ENCODE results near the gene DOCK11. TPM values are rescaled to one million over a fixed set of nuclear protein-coding genes. Genes with fewer than 3 reads are reported as not detected.

Gene DOCK11
- polyA plus RNA-seq, 1 of the 3 experiments (the other 2 are of a cell fraction): 34.8 TPM

DNA sequence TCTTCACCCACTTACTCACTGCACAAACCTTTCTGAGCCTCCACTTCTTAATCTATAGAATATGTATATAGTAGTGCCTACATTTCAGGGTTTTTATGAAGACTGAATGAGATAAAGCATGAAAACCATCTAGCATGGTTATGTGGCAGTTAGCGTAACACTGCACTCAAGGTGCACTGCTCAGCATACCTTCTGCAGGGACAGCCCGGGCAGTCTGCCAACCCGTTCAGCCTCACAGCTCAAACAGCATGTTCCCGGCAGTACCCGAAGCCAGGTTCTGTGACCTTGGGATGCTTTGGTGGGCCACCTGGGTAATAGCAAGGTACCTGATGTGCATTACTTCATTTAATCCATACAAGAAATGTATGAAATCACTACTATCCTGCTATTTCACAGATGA is 81.4 kb downstream of the DOCK11 start:
- Histone ChIP-seq H3K4me2 (no peak overlapping the region), H3K4me3 (ENCODE audit: low read depth in 2 of 2, low read length in 1 of 2) (no peak overlapping the region), H3K27me3 (ENCODE audit: insufficient read depth) (no peaks in the 10 kb centered on the region; the same call in 1 of the 2 replicates), H3K9me3 (no peaks in the 10 kb centered on the region), H3F3A (replicated peaks; ENCODE audit: insufficient read depth) (no peaks in the 10 kb centered on the region), H3K4me1 (ENCODE audit: control insufficient read depth in 1 of 2, insufficient read depth in 2 of 2, low read depth in 1 of 2, low read length in 1 of 2) (no peaks in the 10 kb centered on the region), H3K27ac (ENCODE audit: low read depth in 2 of 2, low read length in 1 of 2) (no peak overlapping the region), H3K9me2 (no peaks in the 10 kb centered on the region), H3K9ac (no peak overlapping the region), H2AFZ (ENCODE audit: low read depth) (no peak overlapping the region), H3K79me2 (ENCODE audit: insufficient read depth) (no peaks in the 10 kb centered on the region), H3K36me3 (replicated peaks in 1 of 2; ENCODE audit: control insufficient read depth in 1 of 2, insufficient read depth in 2 of 2, low read length in 1 of 2) (peaks cover 17 to 24% of the 10 kb centered on the region in 2 experiments), H4K20me1 (ENCODE audit: insufficient read depth) (no peaks in the 10 kb centered on the region)
- ChIA-PET CTCF (interaction anchor here (1.0 to 1.2 kb wide), 2 partner anchors 25 to 40 kb away, joined by 3 read pairs; no protein-coding TSS in a partner anchor), POLR2A (no interaction called here)
- WGBS (ENCODE audit: low lambda C conversion rate): 70% methylated on average over 5 of the region's 5 CpGs
- no peak for DNase-seq
- no peak for TF ChIP-seq YY1 (IDR thresholded peaks at IDR 0.05; ENCODE audit: low read depth)
- no peak for TF ChIP-seq GABPA (IDR thresholded peaks at IDR 0.05; ENCODE audit: low read depth)
- no peak for TF ChIP-seq TAF1 (IDR thresholded peaks at IDR 0.05; ENCODE audit: borderline replicate concordance, low read depth, low read length)
- TF ChIP-seq EZH2phosphoT487 (IDR thresholded peaks at IDR 0.05; ENCODE audit: borderline replicate concordance, low read depth): no peak
- no peak for TF ChIP-seq FOSL2 (IDR thresholded peaks at IDR 0.05; ENCODE audit: borderline replicate concordance, low read depth)
- TF ChIP-seq, protein P1, sequence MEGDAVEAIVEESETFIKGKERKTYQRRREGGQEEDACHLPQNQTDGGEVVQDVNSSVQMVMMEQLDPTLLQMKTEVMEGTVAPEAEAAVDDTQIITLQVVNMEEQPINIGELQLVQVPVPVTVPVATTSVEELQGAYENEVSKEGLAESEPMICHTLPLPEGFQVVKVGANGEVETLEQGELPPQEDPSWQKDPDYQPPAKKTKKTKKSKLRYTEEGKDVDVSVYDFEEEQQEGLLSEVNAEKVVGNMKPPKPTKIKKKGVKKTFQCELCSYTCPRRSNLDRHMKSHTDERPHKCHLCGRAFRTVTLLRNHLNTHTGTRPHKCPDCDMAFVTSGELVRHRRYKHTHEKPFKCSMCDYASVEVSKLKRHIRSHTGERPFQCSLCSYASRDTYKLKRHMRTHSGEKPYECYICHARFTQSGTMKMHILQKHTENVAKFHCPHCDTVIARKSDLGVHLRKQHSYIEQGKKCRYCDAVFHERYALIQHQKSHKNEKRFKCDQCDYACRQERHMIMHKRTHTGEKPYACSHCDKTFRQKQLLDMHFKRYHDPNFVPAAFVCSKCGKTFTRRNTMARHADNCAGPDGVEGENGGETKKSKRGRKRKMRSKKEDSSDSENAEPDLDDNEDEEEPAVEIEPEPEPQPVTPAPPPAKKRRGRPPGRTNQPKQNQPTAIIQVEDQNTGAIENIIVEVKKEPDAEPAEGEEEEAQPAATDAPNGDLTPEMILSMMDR (IDR thresholded peaks at IDR 0.05): no peak
- no peak for TF ChIP-seq NFIC (IDR thresholded peaks at IDR 0.05; ENCODE audit: borderline replicate concordance)

DNA sequence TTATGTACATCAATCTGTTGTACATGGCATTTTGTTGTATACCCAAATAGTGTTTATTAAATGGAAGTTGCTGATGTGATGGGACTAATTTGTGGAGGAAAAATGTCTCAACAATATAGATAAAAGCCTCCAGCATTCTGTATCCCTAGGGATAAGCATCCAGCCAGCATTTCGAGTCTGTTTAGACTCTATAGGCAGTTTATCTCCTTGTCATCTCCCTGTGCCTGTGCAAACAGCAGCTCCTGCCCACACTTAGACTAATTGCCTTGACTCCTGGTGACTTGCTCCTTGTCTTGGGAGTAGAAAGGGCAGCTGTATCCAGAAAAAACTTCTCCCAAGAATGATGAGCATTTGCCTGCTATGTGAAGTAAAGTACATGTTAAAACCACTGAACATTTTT is 83.8 kb downstream of the DOCK11 start:
- ChIA-PET POLR2A (no interaction called here), CTCF (interaction anchor here (0.8 to 1.1 kb wide), 2 partner anchors 20 to 429 kb away, joined by 3 read pairs; no protein-coding TSS in a partner anchor)
- Histone ChIP-seq H3K9me2 (no peaks in the 10 kb centered on the region), H2AFZ (ENCODE audit: low read depth) (no peak overlapping the region), H3K9me3 (no peaks in the 10 kb centered on the region), H3K36me3 (replicated peaks in 1 of 2; ENCODE audit: control insufficient read depth in 1 of 2, insufficient read depth in 2 of 2, low read length in 1 of 2) (peaks cover 8 to 12% of the 10 kb centered on the region in 2 experiments), H3K4me1 (ENCODE audit: control insufficient read depth in 1 of 2, insufficient read depth in 2 of 2, low read depth in 1 of 2, low read length in 1 of 2) (no peaks in the 10 kb centered on the region), H3K4me2 (no peak overlapping the region), H3K9ac (no peak overlapping the region), H3F3A (replicated peaks; ENCODE audit: insufficient read depth) (no peaks in the 10 kb centered on the region), H3K79me2 (ENCODE audit: insufficient read depth) (no peaks in the 10 kb centered on the region), H3K4me3 (ENCODE audit: low read depth in 2 of 2, low read length in 1 of 2) (no peak overlapping the region), H4K20me1 (ENCODE audit: insufficient read depth) (no peaks in the 10 kb centered on the region), H3K27me3 (ENCODE audit: insufficient read depth) (no peaks in the 10 kb centered on the region; the same call in 1 of the 2 replicates), H3K27ac (ENCODE audit: low read depth in 2 of 2, low read length in 1 of 2) (no peak overlapping the region)
- WGBS (ENCODE audit: low lambda C conversion rate): 25% methylated on average over 1 of the region's 1 CpG
- no peak for DNase-seq
- TF ChIP-seq POLR2AphosphoS5 (IDR thresholded peaks at IDR 0.05; ENCODE audit: low read depth, low read length) (no peak), RAD21 (IDR thresholded peaks at IDR 0.05; ENCODE audit: low read length) (no peak), MEF2A (IDR thresholded peaks at IDR 0.05; ENCODE audit: borderline replicate concordance, low read depth) (no peak), FOXJ3 (CRISPR knock-in tag; IDR thresholded peaks at IDR 0.05) (no peak), JUND (IDR thresholded peaks at IDR 0.05) (no peak), FOSL2 (IDR thresholded peaks at IDR 0.05; ENCODE audit: borderline replicate concordance, low read depth) (no peak), TEAD4 (IDR thresholded peaks at IDR 0.05; ENCODE audit: borderline replicate concordance, insufficient read depth) (no peak), GATA2 (CRISPR knock-in tag; IDR thresholded peaks at IDR 0.05) (no peak), TAF1 (IDR thresholded peaks at IDR 0.05; ENCODE audit: borderline replicate concordance, low read depth, low read length) (no peak), YY1 (IDR thresholded peaks at IDR 0.05; ENCODE audit: low read depth) (no peak), RXRA (IDR thresholded peaks at IDR 0.05; ENCODE audit: borderline replicate concordance, low read depth) (no peak), FOXM1 (IDR thresholded peaks at IDR 0.05; ENCODE audit: low read depth) (no peak)
- TF ChIP-seq, protein P2, sequence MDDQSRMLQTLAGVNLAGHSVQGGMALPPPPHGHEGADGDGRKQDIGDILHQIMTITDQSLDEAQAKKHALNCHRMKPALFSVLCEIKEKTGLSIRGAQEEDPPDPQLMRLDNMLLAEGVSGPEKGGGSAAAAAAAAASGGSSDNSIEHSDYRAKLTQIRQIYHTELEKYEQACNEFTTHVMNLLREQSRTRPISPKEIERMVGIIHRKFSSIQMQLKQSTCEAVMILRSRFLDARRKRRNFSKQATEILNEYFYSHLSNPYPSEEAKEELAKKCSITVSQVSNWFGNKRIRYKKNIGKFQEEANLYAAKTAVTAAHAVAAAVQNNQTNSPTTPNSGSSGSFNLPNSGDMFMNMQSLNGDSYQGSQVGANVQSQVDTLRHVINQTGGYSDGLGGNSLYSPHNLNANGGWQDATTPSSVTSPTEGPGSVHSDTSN (IDR thresholded peaks at IDR 0.05): no peak
- TF ChIP-seq, protein P3, sequence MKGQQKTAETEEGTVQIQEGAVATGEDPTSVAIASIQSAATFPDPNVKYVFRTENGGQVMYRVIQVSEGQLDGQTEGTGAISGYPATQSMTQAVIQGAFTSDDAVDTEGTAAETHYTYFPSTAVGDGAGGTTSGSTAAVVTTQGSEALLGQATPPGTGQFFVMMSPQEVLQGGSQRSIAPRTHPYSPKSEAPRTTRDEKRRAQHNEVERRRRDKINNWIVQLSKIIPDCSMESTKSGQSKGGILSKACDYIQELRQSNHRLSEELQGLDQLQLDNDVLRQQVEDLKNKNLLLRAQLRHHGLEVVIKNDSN (IDR thresholded peaks at IDR 0.05; ENCODE audit: borderline replicate concordance, low read depth): no peak
- TF ChIP-seq, protein P4, sequence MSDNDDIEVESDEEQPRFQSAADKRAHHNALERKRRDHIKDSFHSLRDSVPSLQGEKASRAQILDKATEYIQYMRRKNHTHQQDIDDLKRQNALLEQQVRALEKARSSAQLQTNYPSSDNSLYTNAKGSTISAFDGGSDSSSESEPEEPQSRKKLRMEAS (IDR thresholded peaks at IDR 0.05; ENCODE audit: low read depth): no peak
- TF ChIP-seq, protein P1 (IDR thresholded peaks at IDR 0.05): no peak
- TF ChIP-seq, protein P5, sequence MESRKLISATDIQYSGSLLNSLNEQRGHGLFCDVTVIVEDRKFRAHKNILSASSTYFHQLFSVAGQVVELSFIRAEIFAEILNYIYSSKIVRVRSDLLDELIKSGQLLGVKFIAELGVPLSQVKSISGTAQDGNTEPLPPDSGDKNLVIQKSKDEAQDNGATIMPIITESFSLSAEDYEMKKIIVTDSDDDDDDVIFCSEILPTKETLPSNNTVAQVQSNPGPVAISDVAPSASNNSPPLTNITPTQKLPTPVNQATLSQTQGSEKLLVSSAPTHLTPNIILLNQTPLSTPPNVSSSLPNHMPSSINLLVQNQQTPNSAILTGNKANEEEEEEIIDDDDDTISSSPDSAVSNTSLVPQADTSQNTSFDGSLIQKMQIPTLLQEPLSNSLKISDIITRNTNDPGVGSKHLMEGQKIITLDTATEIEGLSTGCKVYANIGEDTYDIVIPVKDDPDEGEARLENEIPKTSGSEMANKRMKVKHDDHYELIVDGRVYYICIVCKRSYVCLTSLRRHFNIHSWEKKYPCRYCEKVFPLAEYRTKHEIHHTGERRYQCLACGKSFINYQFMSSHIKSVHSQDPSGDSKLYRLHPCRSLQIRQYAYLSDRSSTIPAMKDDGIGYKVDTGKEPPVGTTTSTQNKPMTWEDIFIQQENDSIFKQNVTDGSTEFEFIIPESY (IDR thresholded peaks at IDR 0.05; ENCODE audit: borderline replicate concordance, low read depth): no peak
